ENCODE data around the gene PRCP.
"Not testable (repeated sequence)": the region's sequence is repeated elsewhere in the genome, so short reads cannot be mapped to it uniquely, and the experiment has no call there.

PRCP gene

DNA sequence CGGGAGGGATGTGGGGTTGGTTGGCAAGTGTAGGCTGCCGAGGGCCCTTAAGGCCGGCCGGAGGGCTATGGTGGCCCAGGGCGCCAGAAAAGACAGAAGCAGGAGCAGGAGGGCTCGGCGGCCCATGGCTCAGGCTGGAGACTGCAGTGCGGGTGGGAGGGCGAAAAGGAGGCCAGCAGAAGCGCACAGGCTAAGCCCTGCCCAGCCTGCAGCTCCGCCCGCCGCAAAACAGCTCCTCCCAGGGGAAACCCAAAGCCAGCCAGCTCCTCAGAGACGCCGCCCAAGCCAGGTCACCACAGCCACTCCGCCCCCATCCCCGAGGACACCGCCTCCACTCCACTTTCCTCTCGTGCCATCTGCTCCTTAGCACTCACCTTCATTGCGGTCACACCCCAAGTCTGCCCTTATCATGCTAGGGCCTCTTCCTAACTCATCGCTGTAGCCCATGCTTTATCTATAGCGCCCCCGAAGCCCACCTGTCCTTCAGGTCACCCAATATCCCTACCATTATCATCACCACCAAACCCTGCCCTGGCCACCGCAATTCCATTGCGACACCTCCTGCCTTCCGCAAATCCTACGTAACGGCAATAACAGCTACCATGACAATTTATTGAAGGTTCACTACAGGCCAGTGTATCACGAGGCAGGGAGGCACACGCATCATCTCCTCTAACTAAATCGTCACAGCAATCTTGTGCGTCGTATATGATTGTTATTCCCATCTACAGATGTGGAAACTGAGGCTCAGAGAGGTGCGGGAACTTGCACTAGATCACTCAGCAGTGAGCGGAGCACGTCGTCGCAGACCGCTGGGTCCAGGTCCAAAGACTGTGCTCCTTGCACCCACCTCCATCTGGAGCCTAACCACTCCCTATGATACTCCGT, at the start of gene PRCP:
TSS of gene PRCP (minus strand) at position 154 of the 888 bp plus-strand sequence. CDS start at position 126, 28 bp downstream.
- DNase-seq = peak; percentile 92 to 94
- TF ChIP-seq GATA1 (IDR thresholded peaks at IDR 0.05; ENCODE audit: low read depth, low read length) (no peak), POLR2A (IDR thresholded peaks at IDR 0.05; ENCODE audit: low read length) (peak; percentile 81)

- DNase-seq = no peak
These were observed 49.1 kb upstream of the PRCP start for GRCh38 chr11:82949352-82949751.

GRCh38 chr11:82945682-82946081, 45.5 kb upstream of the PRCP start:
- no peak for TF ChIP-seq POLR2A (IDR thresholded peaks at IDR 0.05; ENCODE audit: low read length)
- TF ChIP-seq GATA1 (IDR thresholded peaks at IDR 0.05; ENCODE audit: low read depth, low read length) = no peak
- DNase-seq = no peak

More at GRCh38 chr11:82949352-82949751, 49.1 kb upstream of the PRCP start:
- TF ChIP-seq POLR2A (IDR thresholded peaks at IDR 0.05; ENCODE audit: low read length) (no peak), GATA1 (IDR thresholded peaks at IDR 0.05; ENCODE audit: low read depth, low read length) (no peak)

DNA sequence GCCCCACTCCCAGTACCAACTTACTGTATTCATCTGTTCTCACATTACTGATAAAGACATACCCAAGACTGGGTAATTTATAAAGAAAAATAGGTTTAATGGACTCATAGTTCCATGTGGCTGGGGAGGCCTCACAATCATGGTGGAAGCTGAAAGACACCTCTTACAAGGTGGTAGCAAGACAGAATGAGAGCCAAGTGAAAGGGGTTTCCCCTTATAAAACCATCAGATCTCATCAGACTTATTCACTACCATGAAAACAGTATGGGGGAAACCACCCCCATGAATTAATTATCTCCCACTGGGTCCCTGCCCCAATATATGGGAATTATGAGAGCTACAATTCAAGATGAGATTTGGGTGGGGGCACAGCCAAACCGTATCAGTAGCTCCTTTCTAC, 44.8 kb upstream of the PRCP start:
- not testable (repeated sequence) for DNase-seq

DNA sequence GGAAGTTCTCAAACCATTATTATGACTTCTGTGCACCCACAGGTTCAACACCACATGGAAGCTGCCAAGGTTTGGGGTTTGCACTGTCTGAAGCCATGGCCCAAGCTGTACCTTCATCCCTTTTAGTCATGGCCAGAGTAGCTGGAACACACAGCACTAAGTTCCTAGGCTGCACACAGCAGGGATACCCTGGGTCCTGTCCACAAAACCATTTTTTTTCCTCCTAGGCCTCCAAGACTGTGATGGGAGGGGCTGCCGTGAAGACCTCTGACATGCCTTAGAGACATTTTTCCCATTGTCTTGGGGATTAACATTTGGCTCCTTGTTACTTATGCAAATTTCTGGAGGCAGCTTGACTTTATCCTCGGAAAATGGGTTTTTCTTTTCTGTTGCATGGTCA, 44.0 kb upstream of the PRCP start:
- TF ChIP-seq GATA1 (IDR thresholded peaks at IDR 0.05; ENCODE audit: low read depth, low read length) (no peak), POLR2A (IDR thresholded peaks at IDR 0.05; ENCODE audit: low read length) (no peak)
- DNase-seq = no peak

- not testable (repeated sequence) for DNase-seq
These were observed 43.2 kb upstream of the PRCP start for GRCh38 chr11:82943430-82943829.

DNA sequence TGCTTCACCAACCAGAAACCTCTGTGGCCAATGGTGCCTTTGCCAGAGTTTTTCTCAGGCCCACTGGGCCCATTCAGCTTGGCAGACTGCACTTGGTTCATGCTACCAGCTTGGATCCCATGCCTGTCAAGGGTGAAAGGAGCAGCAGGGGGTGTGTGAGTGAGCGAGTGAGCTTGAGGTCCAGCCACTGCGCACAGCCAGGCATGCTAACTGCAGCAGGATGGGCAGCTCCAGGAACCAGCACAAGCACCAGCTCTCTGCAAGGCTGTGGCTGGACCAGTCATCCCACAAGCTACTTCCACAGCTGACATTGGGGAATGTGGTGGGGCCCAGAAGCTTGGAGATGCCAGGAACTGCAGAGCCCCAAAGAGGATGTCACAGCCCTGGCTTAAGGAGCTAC, 42.1 kb upstream of the PRCP start:
- DNase-seq = no peak
- no peak for TF ChIP-seq POLR2A (IDR thresholded peaks at IDR 0.05; ENCODE audit: low read length)
- no peak for TF ChIP-seq GATA1 (IDR thresholded peaks at IDR 0.05; ENCODE audit: low read depth, low read length)

DNA sequence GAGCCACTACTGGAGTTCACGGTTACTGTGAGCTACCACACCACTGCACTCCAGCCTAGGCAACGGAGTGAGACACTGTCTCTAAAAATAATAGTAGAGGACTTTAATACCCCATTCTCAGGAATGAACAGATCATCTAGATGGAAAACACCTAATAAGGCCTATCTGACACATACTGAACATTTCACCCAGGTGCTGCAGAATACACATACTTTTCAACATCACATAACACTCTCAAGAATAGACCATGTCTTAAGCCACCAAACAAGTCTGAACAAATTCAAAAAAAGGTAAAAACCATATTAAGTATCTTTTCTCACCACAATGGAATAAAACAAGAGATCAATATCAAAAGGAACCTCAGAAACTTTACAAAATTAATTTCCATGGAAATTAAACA, 39.2 kb upstream of the PRCP start:
- TF ChIP-seq GATA1 (IDR thresholded peaks at IDR 0.05; ENCODE audit: low read depth, low read length) (no peak), POLR2A (IDR thresholded peaks at IDR 0.05; ENCODE audit: low read length) (no peak)
- no peak for DNase-seq

GRCh38 chr11:82937554-82937953, 37.3 kb upstream of the PRCP start:
- no peak for DNase-seq
- TF ChIP-seq GATA1 (IDR thresholded peaks at IDR 0.05; ENCODE audit: low read depth, low read length) (no peak), POLR2A (IDR thresholded peaks at IDR 0.05; ENCODE audit: low read length) (no peak)

GRCh38 chr11:82936261-82936660, 36.0 kb upstream of the PRCP start:
- TF ChIP-seq POLR2A (IDR thresholded peaks at IDR 0.05; ENCODE audit: low read length) = no peak
- TF ChIP-seq GATA1 (IDR thresholded peaks at IDR 0.05; ENCODE audit: low read depth, low read length) = no peak
- no peak for DNase-seq

GRCh38 chr11:82932564-82932963, 32.3 kb upstream of the PRCP start:
- no peak for TF ChIP-seq GATA1 (IDR thresholded peaks at IDR 0.05; ENCODE audit: low read depth, low read length)
- no peak for TF ChIP-seq POLR2A (IDR thresholded peaks at IDR 0.05; ENCODE audit: low read length)
- peak in 1 of 2 experiments; percentile 26 for DNase-seq

DNA sequence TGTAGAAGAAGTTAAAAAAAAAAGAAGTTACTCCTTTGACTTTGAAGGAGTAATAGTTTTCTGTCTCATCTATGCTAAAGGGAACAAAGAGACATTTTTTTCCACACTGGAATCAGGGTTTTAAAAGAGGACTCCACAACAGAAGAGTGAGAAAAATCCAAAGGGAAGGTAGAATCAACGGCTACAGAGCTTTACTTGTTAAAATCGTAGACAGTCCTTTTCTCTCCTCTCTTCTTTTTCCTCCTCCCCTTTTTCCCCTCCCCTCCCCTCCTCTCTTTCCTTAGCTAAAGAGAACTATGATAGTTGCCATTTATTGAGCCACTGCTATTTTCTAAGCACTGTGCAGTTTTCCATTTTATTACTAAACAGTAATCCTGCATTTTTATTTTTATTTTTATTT, 30.5 kb upstream of the PRCP start:
- no peak for DNase-seq
- TF ChIP-seq POLR2A (IDR thresholded peaks at IDR 0.05; ENCODE audit: low read length) (no peak), GATA1 (IDR thresholded peaks at IDR 0.05; ENCODE audit: low read depth, low read length) (no peak)

DNA sequence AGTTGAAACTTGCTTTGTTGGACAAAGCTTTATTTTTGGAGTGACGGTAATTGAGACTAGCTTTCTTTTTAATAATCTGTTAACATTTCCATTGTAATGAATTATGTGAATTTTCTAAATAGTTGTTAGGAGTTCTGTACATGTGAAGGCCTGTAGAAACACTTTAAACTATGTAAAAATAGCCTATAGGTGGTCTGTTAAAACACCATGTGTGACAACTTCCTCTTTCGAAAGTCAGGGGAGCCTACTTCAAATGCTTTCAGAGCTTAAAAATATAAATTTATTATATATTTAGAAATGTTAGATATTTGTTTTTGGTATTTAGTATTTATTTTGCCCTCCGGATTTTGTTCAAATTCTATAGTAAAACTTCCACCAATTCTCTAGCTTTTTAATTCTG, 30.0 kb upstream of the PRCP start:
- no peak for TF ChIP-seq POLR2A (IDR thresholded peaks at IDR 0.05; ENCODE audit: low read length)
- no peak for TF ChIP-seq GATA1 (IDR thresholded peaks at IDR 0.05; ENCODE audit: low read depth, low read length)
- no peak for DNase-seq

- no peak for DNase-seq
- TF ChIP-seq GATA1 (IDR thresholded peaks at IDR 0.05; ENCODE audit: low read depth, low read length) (no peak), POLR2A (IDR thresholded peaks at IDR 0.05; ENCODE audit: low read length) (no peak)
These were observed 28.9 kb upstream of the PRCP start for GRCh38 chr11:82929121-82929520.

DNA sequence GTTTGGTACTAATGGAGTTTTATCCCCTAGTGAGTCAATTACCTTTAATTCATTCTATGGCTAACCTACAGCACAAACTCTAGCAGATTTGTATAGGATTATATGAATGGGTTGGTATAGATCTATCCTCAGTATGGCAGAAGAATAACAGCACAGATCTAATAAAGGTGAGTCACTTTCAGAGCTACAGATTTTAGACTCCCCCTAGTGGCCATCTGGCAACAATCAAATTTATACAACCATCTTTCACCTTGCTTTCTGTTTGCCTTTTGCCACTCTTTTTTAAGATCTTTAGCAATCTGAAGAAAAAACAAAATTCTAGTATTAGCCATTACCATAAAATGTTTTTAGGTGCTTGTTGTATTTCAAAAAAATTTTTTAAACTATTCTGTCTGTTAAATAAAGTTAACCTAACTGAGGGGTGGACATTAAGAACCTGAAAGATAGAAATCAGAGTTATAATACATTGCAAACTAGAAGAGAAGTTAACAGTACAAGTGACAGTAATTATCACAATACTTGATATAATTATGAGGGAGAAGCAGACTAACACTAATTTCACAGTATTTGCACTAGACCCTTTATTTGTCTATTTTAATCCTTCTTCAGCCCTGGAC, 27.1 kb upstream of the PRCP start:
- TF ChIP-seq GATA1 (IDR thresholded peaks at IDR 0.05; ENCODE audit: low read depth, low read length) (no peak), POLR2A (IDR thresholded peaks at IDR 0.05; ENCODE audit: low read length) (no peak)
- peak; percentile 57 to 75 for DNase-seq
